Stimulated activated CD4-positive, alpha-beta T cell treated with anti-CD3 and anti-CD28 coated beads, TNF-alpha, amount 100 ng/mL, for 1 hour (primary cell): Measurements from ENCODE around the gene DIP2C.

ENCODE experiments used
- DNase-seq, 3 donors: peaks; one replicate each; pipeline ENCODE4 v3.0.0-alpha.2; 2020; ENCODE audit warnings: low read depth in 3 of 3, low spot score in 1 of 3

The DIP2C gene

DNA sequence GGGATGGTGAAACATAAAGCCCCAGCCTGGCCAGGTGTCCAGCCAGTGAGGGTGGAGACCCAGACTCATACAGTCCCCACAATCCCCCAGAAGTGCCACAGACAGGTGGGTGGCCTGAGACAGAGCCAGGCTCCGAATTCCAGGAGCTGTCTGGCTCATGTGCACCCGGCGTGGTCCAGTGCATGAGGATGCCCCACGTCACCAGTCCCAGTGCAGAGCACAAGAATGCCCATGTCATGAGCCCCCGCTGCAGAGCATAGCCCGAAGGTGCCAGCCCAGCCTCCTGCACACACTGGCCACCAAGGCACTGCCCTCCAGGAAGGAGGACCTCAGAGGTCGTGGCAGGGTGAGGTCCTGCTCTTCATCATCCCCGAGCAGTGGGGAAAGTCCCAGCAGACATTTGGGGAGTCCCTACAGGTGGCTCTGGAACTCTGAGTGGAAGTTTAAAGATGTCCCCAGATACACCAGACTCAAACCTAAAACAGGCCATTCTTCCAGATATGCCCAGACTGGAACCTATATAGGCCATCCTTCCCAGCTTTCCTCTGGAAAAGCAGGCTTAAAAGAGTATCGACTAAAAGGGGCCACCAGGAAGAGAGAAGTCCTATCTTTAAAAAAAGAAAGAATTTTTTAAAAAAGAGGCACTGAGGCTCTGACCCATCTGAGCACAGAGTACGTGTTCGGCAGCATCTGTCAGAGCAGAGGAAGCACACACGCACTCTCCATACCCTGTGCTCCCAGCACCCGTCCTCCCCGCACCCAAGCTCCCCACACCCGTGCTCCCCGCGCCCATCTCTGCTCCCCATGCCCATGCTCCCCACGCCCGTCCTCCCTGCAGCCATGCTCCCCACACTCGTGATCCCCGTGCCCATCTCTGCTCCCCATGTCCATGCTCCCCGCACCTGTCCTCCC is 11.5 kb downstream of the DIP2C start:
- no peak for DNase-seq

DNA sequence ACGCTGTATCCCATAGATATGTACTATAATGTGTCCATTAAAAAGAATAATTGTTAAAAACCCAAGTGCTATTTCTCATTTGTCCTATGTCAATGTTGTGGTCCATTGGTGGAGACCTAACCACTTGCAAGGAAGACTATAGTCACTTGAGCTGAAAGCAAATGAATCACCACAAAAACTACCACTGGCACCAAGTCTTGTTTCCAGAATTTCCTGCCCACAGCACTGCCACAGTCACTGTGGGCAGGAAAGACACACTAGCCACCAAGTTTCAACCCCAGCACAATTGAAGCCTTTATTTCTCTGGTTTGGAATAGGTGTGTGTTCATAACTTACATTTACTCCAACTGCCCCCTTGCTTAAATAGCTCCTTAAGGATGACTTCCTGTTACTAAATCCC is 12.4 kb downstream of the DIP2C start:
- DNase-seq, result no peak

DNA sequence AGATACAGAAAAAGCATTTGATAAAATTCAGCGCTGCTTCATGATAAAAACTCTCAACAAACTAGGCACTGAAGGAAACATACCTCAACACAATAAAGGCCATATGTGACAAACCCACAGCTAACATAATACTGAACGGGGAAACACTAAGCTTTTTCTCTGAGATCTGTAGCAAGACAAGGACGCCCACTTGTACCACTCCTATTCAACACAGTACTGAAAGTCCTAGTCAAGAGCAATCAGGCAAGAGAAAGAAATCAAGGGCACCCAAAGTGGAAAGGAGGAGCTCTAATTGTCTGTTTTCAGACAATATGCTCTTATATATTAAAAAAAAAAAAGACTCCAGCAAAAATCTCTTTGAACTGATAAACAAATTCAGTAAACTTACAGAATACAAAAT is 13.3 kb downstream of the DIP2C start:
- no peak for DNase-seq

DNA sequence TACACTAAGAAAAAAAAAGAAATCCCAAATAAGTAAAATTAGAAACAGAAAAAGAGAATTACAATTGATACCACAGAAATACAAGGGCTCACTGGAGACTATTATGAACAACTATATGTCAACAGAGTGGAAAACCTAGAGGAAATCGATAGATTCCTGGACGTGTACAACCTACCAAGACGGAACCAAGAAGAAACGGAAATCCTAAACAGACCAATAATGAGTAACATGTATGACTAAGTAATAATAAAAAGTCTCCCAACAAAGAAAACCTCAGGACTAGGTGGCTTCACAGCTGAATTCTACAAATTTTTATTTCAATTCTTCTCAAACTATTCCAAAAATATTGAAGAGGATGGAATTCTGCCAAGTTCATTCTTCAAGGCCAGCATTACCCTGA is 13.9 kb downstream of the DIP2C start:
- DNase-seq, result no peak

DNA sequence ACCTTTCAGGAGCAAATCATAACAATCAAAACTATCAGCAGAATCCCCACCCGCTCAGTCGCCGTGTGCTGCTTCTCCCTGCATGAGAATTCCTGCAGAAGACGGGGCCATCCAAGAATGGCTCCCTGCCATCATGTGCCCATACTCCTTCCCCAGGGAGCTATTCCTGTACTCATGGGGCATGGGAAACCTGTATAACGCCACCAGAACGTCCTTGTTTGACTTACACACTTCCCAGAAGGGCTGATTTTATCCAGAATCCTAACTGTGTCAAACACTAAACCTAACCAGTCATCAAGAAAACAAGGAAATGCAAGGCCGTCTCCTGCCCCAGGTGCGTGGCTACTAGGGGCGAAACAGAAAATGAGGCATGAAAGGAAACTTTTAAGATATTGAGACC is 16.0 kb downstream of the DIP2C start:
- DNase-seq, result no peak

DNA sequence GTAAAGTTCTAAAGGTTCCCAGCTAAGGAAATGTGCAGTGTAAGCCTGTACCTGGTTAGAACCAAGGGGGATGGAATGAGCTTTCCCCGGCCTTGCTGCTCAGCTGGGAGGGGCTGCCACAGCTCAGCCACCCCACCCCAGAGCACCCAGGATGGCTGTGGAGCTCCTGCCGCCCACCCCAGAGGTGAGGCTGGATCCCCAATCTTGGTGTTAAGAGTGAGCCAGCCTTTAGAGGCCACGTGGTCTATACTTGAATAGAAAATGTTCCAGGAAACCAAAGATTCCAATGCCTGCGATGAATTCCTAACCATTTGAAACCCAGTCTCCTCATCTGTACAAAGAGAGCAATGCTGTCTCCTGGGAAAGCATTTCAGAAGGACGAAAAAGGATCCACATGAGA is 16.5 kb downstream of the DIP2C start:
- no peak for DNase-seq

DNA sequence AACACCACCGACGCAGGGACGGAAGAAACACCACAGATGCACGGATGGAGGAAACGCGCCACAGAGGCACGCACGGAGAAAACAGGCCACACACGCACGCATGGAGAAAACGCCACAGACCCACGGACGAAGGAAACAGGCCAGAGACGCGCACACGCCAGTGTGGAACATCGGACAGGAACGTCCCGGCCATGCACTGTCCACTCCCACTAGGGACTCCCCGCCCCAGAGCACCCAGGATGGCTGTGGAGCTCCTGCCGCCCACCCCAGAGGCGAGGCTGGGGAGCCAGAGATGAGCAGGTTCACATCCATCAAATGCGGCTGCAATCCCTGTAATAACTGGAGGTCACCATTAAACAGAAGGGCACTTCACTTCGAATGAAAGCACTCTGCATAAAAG is 17.3 kb downstream of the DIP2C start:
- no peak for DNase-seq

DNA sequence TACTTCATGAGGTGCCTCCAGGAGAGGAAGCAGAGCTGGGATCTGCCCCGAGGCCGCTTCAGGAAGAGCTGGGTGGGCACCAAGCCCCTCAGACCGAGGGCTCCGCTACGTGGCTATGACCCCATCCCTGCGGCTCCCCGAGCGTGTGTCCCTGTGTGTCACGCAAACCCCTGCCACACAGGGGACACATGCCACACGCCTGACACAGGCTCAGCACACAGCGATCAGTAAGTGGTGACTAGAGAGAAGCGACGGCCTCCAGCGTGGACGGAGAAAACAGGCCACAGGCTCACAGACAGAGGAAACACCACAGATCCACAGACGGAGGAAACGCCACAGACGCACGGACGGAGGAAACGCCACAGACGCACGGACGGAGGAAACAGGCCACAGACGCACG is 18.5 kb downstream of the DIP2C start:
- DNase-seq, result no peak

DNA sequence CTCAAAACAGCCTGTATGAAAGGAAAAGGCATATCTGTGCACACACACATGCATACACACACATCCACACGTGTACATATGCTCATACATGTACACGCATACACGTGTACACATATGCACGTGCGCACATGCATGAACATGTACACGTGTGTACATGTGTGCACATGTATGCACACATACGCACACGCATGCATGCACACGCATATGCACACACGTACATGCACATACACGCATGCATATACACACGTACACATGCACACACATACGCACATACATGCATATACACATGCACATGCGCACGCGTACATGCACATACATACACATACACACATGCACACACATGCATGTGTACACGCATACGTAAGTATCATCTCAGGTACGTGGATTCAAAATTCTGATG is 19.4 kb downstream of the DIP2C start:
- no peak for DNase-seq

DNA sequence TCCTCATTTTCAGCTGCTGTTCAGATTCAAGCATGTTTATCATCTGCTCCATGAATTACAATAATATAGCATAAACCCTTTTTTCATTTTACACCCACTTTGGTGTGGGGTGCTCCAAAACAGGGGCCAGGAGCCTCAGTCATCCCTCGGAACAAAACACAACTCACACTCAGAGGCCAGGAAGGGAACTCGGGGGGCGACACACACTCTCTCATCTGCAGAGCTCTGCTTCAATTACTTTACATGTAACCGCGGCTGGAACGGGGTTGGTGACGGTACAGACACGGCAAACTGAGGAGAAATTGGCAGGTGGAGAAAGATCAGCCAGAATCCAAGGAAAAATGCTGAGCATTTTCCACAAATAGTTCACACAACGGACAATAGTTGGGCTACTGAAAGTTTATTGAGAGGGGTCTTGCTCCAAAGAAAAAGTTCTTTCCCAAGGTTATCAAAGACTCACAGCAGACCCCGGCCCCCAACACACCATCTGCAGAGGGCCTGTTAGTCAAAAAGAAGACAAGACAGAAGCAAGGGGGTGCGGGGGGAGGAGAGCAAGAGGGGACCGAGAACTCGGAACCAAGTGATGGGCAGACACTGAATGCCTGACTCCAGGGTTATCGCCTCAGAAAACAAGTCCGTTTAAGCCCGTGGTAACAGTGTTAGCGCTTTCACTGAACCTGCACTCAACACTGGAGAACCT is 20.5 kb downstream of the DIP2C start:
- no peak for DNase-seq

DNA sequence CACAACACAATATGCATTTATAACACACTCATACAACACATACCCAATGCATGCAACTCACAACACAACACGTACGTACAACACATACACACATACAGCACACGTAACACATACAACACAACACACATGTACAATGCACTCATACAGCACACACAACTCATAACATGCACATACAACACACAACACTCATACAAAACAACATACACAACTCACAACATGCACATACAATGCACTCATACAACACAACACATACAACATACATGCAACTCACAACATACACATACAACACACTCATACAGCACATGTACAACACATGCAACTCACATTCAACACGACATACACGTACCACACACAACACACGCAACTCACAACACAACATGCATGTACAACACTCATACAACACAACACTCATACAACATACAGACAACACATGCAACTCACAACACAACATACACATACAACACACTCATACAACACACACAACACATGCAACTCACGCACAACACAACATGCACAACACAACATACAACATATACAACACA is 21.8 kb downstream of the DIP2C start:
- no peak for DNase-seq

DNA sequence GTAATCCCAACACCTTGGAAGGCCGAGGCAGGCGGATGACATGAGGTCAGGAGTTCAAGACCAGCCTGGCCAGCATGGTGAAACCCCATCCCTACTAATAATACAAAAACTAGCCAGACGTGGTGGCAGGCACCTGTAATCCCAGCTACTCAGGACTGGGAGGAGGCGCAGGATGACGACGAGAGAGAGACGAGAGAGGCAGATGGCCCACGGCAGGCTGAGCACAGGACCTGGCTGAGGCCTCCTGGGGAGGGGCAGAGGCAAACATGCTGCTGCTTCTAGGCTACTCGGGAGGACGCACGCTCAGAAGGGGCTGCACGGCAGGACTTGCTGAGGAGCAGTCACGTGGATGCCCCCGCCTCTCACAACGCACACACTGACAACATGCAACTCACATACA is 22.4 kb downstream of the DIP2C start:
- DNase-seq, result no peak

DNA sequence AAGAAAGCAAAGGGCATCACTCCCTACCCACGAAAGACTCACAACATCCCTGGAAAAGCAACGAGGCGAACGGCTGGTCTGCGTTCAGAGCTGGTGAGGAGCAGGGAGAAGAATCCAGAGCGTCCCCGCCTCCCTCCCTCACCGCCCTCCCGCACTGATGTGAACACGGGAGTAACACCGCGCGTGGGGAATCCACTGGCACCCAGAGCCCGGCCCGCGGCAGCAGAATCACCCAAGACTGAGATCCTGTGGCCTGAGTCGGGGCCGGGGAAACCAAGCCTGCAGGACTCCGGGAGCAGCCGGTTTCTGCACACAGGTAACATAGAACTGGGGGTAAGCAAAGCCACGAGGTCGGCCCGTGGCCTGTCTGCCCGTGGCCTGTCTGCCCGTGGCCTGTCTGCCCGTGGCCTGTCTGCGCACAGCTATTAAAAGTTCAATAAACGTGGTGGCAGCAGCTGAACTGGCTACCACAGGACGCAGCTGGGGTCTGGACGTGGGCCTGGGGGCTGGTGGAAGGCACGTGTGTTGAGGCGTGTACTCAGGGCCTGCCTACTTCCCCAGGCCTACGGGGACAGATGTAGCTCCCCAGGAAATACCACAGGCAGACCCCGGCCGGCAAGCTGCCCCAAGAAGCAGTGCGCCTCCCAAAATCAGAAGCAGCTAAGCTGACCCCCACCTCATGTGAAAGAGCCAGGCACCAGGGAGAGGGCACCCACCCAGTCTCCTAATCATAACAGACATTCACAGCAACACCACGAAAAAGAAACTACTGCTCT is 23.0 kb downstream of the DIP2C start:
- no peak for DNase-seq

DNA sequence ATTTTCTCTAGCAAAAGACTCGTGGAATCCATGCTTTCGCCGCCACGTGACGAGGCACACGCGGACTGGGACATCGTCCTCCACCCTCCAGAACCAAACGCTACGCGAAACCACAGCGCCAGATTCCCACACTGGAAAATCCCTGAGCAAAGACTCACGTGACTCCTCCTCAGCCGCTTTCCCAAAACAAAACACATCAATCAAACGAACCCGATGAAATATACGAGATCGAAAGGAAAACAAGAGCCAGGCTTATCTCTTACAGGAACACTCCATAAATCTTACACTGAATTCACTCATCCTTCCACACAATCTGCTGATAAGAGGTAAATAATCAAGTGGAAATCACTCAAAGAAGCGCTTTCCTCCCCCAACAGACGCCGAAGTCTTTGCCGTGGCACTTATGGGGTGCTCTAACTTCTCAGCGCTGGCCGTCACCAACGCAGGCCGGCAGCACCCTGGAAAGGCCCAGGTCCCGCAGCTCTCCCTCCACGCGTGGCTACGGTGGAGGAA is 23.8 kb downstream of the DIP2C start:
- DNase-seq, result no peak

DNA sequence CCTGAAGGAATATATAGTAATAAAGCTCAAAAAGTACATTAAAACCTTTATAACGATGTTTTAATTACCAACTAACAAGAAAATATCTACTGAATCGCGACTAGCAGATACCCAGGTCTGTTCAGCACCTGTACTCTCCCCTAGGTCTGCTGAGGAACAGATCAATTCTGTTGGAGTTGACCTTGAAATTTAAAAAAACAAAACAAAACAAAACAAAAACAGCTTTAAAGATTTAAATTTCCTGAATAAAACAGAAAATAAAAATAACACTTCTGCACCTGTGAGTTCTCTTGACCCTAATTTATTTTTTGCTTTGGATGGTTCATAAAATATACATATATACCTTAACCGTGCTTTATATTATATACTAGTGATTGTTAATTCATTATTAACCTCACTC is 24.6 kb downstream of the DIP2C start:
- no peak for DNase-seq

DNA sequence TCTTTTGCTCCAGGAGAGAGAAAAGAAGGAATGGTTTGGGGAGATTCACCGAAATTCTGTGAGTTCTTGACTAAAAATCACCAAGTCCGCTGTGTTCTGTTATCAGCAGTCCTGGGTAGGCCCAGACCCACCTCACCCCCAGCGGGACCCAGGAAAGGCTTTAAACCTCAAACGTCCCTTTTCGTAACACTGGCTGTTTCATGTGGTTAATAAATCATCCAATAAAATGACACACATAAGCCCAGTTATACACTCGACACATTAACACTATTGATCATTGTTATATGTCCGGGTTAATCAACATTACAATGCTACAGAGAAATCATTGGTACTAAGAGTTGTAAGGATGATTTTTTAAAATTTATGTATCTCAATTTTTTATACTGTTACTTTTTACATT is 25.2 kb downstream of the DIP2C start:
- DNase-seq, result no peak

DNA sequence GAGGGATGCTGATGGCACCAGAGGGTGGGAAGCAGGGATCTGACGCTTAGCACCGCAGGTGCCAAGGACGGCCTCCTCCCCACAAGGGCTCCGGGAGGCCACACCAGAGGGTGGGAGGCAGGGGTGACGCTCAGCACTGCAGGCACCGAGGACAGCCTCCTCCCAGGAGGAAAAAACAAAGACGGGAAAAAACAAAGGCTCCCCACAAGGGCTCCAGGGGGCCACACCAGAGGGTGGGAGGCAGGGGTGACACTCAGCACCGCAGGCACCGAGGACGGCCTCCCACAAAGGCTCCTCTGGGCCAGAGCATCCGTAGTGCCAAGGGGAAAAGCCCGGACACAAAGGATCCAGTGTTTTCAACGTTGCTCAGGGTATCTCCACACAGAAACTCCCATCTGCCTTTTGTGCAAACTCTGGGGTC is 25.6 kb downstream of the DIP2C start:
- DNase-seq, result no peak

DNA sequence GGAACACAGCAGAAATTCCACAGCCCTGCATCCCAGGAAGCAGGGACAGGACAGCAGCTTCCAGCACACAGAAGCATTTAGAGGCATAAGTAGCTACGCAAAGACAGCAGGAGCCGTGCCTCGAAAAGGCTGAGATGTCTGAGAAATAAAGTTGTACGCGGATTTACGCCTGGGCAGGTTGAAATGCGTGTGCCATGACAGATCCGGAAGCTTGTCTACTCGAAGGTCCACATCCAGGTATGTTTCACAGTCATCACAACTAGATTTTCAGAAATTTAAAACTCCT is 26.1 kb downstream of the DIP2C start:
- DNase-seq, result no peak

DNA sequence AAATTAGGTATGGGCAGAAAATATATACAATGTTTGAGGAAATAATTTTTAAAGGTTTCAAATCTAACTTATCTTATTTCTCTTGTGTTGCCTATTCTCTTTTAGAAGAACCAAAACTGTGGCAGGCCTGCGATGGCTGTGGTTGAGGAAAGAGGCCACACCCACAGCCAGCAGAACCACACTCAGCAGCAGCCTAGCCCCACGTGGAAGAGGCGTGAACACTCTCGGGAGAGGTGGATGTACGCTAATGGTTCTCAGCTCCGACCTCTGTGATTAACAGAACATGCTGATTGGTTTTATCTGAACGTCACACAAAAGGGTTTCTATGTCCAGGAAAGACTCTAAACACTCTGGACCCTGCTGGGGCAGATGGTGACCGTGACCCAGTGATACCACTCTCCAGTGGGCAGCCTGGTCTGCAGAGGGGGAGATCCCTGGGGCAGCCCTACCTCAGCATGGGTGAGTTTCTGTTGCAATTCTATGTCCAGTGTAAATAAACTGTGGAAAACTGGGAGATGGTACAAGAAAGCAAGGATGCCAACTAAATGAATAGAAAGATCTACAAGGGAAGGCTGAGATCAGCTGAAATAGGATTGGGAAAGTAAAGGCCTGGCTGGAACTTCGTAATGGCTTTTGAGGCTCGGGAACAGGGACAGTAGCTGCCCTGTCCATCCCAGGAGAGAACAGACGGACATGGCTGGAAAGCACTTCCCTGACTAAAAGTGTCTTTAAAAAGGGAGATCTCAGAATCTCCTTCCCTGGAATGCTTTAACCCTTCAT is 26.6 kb downstream of the DIP2C start:
- DNase-seq, result no peak

DNA sequence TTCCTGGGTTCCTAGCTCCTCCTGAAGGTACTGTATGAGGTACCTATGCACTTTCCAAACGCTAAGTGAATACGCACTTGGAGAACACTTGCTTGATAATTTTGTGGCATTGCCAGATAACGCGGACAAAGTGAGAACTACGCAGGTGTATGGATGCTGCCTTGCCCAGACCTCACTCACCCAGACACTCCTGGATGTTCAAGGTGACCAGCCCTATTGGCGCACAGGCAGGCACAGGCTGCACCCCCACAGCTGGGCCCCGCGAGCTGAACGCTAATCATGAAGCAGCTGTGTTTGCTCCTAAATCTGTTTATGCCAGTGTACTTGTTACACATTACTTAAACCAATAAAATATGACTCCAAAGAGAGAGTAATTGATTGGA is 27.3 kb downstream of the DIP2C start:
- DNase-seq, result no peak
